Measurements from ENCODE around the gene CGNL1.

The CGNL1 gene

DNA sequence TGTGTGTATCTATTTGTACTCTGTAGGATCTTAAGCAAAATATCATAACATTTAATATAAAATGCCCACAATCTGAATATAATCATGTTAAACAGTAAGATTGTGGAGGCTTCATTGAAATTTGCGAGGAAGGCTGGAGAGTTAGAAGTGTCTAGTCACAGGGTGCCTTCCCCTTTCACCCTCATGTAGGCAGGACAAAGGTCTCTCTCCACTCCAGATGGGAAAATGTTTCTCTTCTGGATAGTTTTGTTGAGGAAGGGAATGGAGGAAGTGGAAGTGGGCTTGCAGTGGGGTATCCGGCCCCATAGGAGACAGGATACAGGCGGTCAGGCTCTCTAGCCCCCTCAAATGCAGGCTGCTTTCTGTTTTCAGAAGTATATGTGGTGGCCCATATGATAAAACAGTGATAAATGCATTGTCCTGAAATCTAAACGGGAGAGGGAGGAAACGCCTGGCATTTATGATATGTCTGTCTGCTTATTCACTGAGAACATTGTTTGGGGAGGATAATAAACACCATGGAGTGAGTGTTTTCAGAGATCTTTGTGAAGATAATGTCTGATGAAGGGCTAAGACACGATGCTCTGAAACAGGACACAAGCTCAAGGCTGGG lies 202.1 kb downstream of the CGNL1 start:
- no peak for DNase-seq (ENCODE audit: low read depth)
- TF ChIP-seq, protein P1, sequence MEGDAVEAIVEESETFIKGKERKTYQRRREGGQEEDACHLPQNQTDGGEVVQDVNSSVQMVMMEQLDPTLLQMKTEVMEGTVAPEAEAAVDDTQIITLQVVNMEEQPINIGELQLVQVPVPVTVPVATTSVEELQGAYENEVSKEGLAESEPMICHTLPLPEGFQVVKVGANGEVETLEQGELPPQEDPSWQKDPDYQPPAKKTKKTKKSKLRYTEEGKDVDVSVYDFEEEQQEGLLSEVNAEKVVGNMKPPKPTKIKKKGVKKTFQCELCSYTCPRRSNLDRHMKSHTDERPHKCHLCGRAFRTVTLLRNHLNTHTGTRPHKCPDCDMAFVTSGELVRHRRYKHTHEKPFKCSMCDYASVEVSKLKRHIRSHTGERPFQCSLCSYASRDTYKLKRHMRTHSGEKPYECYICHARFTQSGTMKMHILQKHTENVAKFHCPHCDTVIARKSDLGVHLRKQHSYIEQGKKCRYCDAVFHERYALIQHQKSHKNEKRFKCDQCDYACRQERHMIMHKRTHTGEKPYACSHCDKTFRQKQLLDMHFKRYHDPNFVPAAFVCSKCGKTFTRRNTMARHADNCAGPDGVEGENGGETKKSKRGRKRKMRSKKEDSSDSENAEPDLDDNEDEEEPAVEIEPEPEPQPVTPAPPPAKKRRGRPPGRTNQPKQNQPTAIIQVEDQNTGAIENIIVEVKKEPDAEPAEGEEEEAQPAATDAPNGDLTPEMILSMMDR (IDR thresholded peaks at IDR 0.05; ENCODE audit: control insufficient read depth, extremely low read depth, insufficient read depth), result no peak
- H3K4me3 ChIP-seq (ENCODE audit: low read depth, low read length), result no peak overlapping the region

DNA sequence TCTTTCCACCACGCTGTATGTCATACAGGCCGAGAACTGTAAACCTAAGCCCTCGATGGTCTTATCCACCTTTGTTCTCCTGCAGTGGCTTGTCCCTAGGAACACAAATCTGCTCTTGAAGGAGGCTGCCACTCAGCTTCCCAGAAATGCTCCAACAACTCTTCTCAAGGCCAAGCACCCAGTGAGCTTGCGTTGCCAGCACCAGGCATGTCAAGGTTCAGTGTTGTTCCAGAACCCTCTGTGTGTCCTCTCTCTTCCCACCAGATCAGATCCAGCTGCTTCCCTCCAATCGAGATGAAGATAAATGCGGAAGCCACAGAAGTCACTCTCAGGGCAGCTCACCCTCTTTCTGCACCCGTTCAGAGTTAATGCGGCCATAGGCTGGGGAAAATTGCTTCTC lies 204.1 kb downstream of the CGNL1 start:
- H3K4me3 ChIP-seq (ENCODE audit: low read depth, low read length), result no peak overlapping the region
- TF ChIP-seq, protein P1 (IDR thresholded peaks at IDR 0.05; ENCODE audit: control insufficient read depth, extremely low read depth, insufficient read depth), result no peak
- DNase-seq (ENCODE audit: low read depth), result no peak

DNA sequence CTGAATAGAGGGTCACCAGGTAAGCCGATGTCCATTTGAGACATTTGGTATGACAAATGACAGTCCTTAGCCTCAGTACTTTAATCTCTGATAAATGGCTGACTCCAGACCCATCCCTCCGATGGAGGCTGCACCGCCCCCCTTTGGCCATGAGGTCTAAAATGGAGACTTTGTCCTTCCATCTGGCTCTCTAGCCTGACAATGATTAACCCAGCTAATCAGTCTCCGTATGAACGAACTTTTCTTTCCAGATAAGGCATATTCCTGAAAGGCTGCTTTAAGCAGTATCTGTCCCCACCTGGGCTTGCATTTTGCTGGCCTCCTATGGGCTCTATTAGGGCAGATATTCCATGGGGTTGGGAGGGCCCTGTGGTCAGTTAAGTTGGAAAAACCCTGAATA lies 204.6 kb downstream of the CGNL1 start:
- no peak for DNase-seq (ENCODE audit: low read depth)
- no peak overlapping the region for H3K4me3 ChIP-seq (ENCODE audit: low read depth, low read length)
- TF ChIP-seq, protein P1 (IDR thresholded peaks at IDR 0.05; ENCODE audit: control insufficient read depth, extremely low read depth, insufficient read depth), result no peak

DNA sequence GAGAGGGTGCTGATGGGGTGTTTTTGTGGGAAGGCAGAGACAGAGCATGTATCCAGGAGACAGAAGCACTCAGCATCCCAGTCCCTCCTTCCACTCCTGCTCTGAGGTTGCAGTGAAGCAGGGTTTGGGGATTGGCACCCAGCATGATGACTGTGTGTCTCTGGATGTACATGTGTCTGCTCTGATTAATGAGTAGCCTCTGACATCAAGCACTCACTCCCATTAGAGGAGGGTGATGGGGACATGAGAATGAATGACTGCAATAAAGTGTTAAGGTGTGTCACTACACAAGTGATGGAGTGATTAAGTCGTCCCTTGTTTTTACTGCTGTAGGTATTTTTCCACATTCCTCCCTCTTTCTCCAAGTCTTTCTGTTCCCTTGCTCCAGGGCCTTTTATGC lies 205.8 kb downstream of the CGNL1 start:
- DNase-seq (ENCODE audit: low read depth), result no peak
- TF ChIP-seq, protein P1 (IDR thresholded peaks at IDR 0.05; ENCODE audit: control insufficient read depth, extremely low read depth, insufficient read depth), result no peak
- no peak overlapping the region for H3K4me3 ChIP-seq (ENCODE audit: low read depth, low read length)

DNA sequence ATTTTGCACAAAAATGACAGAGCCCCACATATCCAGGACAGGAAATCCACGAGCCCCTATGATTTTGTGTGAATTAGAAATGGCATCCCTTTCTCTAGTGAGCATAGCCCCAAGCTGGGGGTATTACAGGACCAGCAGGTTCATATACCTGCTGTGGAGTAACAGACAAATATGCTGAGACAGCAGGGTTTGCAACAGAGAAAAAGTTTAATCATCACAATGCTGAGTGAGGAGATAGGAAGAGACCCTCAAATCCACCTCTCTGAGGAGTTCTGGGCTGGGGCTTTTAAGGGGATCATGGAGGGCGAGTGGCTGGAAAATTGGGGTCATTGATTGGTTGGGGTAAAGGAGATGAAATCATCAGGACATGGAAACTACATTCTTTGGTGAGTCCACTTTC lies 207.0 kb downstream of the CGNL1 start:
- TF ChIP-seq, protein P1 (IDR thresholded peaks at IDR 0.05; ENCODE audit: control insufficient read depth, extremely low read depth, insufficient read depth), result no peak
- H3K4me3 ChIP-seq (ENCODE audit: low read depth, low read length), result no peak overlapping the region
- no peak for DNase-seq (ENCODE audit: low read depth)

DNA sequence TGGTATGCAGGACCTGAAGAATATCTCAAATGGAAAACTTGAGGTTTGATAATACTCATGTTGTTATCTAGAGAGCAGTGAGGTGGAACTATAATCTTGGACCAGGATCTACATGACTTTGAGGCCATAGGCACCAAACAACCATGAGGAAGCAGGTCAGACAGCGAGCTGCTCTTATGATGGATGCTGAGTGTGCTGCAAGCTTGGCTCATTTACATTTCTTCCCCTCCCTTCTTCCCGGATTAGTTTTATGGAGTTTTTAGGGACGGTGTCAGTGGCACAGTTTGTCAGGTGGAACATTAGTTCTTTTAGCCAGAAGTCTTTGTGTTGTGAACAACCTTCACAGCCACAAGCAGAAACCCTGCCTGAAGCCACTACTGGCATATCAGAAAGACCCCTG lies 207.4 kb downstream of the CGNL1 start:
- H3K4me3 ChIP-seq (ENCODE audit: low read depth, low read length), result no peak overlapping the region
- TF ChIP-seq, protein P1 (IDR thresholded peaks at IDR 0.05; ENCODE audit: control insufficient read depth, extremely low read depth, insufficient read depth), result no peak
- DNase-seq (ENCODE audit: low read depth), result no peak
